Right lobe of liver (tissue), 6 donors: ENCODE measurements around the gene ZNF574. TPM values are rescaled to one million over a fixed set of nuclear protein-coding genes. Genes with fewer than 3 reads are reported as not detected.

Experiments
- ATAC-seq, 4 donors: fragments of 200-7000 bp; cut with Tn5 transposase; one replicate each; pipeline ENCODE4 v1.9.1; 2020; ENCODE audit warnings: mild to moderate bottlenecking in 4 of 4, moderate library complexity in 4 of 4
- DNase-seq, 3 donors: peaks; one replicate each; pipeline ENCODE4 v3.0.0-alpha.2; 2020
- H3K27ac ChIP-seq, 3 donors: fragments of 200-600 bp; one replicate each; pipeline ENCODE4 v1.8.0; 2022
- H3K27me3 ChIP-seq, 2 donors: fragments of 200-600 bp; one replicate each; pipeline ENCODE4 v1.8.0; 2022
- H3K36me3 ChIP-seq, 4 donors: fragments of 200-600 bp; sonication (generic) in 1 of 4; one replicate each; pipeline versions ENCODE4 v1.5.1 to v1.8.0; 2017 to 2022; ENCODE audit warnings: control low read depth in 1 of 4
- H3K4me1 ChIP-seq, 4 donors: fragments of 200-600 bp; sonication (generic) in 1 of 4; one replicate each; pipeline versions ENCODE4 v1.5.1 to v1.8.0; 2017 to 2022; ENCODE audit warnings: control low read depth in 1 of 4
- H3K4me3 ChIP-seq, 3 donors: fragments of 200-600 bp; one replicate each; pipeline ENCODE4 v1.8.0; 2022
- H3K9me3 ChIP-seq, 4 donors: fragments of 200-600 bp; sonication (generic) in 1 of 4; one replicate each; pipeline versions ENCODE4 v1.5.1 to v1.8.0; 2017 to 2022; ENCODE audit warnings: control low read depth in 1 of 4
- CTCF ChIP-seq, 4 donors: fragments of 200-600 bp in 3 of 4; fragments of 450-650 bp in 1 of 4; IDR thresholded peaks; one replicate each; pipeline versions ENCODE4 v1.5.1 to v1.8.0; 2016 to 2022; ENCODE audit warnings: antibody characterized with exemption in 4 of 4, mild to moderate bottlenecking in 2 of 4
- POLR2A ChIP-seq: fragments of 450-650 bp; IDR thresholded peaks from one replicate; pipeline ENCODE4 v1.6.1; 2017; ENCODE audit warnings: antibody characterized with exemption, mild to moderate bottlenecking
- WGBS: methylation state at CpG from one replicate; pipeline ENCODE4 v1.1.6; 2018; ENCODE audit warnings: low coverage, low lambda C conversion rate; ENCODE audit not compliant: insufficient coverage; ENCODE audit errors: missing lambda C conversion rate; 5-methylcytosine and 5-hydroxymethylcytosine counted together
- intact Hi-C, 2 donors: fragments of 100-400 bp; cut with DNase I; formaldehyde crosslinking; loops; one replicate each; pipeline versions ENCODE4 v1.11.2 to v1.14.1; 2022
- total RNA-seq, 6 experiments: library from RNA; depleted of rRNA in 2 of 6; stranded (reverse); fragments of >200 nt in 2 of 6; fragmentation: NEBNext Ultra II Directional in 3 of 6; extraction: Animal tissue kit (Norgen Biotek cat#: 25700) in 3 of 6; gene quantifications; one replicate each; pipeline versions ENCODE4 v1.1.0 to v1.2.4, GENCODE V29; 2016 to 2023
- donor health status: DM: no; HTN: yes; CAD: no.
- donor health status: DM: no; HTN: no; CAD: no.
- donor health status: DM: no; HTN: no; CAD: no.
- donor health status: DM: no; HTN: yes; CAD: no.
- donor health status: DM: no; HTN: yes; CAD: no.

Gene ZNF574
- total RNA-seq, 6 experiments from 2014 or later = 4.3 to 5.8 (median 4.7) TPM

GRCh38 chr19:42052241-42052863, 23.6 kb upstream of the ZNF574 start:
- Histone ChIP-seq H3K9me3 (no peaks in the 10 kb centered on the region), H3K27ac (no peak overlapping the region), H3K4me1 (no peaks in the 10 kb centered on the region), H3K27me3 (no peaks in the 10 kb centered on the region), H3K36me3 (no peaks in the 10 kb centered on the region), H3K4me3 (no peak overlapping the region)
- intact Hi-C loops = no loop called here
- 60% methylated on average over 4 of the region's 10 CpGs for WGBS
- no peak for ATAC-seq
- DNase-seq = no peak
- TF ChIP-seq POLR2A (no peak), CTCF (IDR thresholded peaks at IDR 0.05) (no peak)

GRCh38 chr19:42053037-42053935, 22.7 kb upstream of the ZNF574 start:
- Histone ChIP-seq H3K27ac (no peak overlapping the region), H3K27me3 (no peaks in the 10 kb centered on the region), H3K4me3 (no peak overlapping the region), H3K36me3 (no peaks in the 10 kb centered on the region), H3K4me1 (no peaks in the 10 kb centered on the region), H3K9me3 (no peaks in the 10 kb centered on the region)
- WGBS = 75% methylated on average over 8 of the region's 17 CpGs
- intact Hi-C loops = no loop called here
- ATAC-seq (no peak), DNase-seq (no peak)
- TF ChIP-seq POLR2A = no peak
- no peak for TF ChIP-seq CTCF (IDR thresholded peaks at IDR 0.05)

GRCh38 chr19:42054205-42054604, 21.8 kb upstream of the ZNF574 start:
- H3K27me3 ChIP-seq = no peaks in the 10 kb centered on the region
- no peak overlapping the region for H3K27ac ChIP-seq
- ATAC-seq = no peak
- H3K9me3 ChIP-seq = no peaks in the 10 kb centered on the region
- no peak for DNase-seq
- WGBS = 85% methylated on average over 8 of the region's 18 CpGs
- TF ChIP-seq CTCF (IDR thresholded peaks at IDR 0.05) (no peak), POLR2A (no peak)
- intact Hi-C loops = no loop called here
- H3K4me3 ChIP-seq = no peak overlapping the region
- no peaks in the 10 kb centered on the region for H3K4me1 ChIP-seq
- H3K36me3 ChIP-seq = no peaks in the 10 kb centered on the region

GRCh38 chr19:42057846-42058245, 18.1 kb upstream of the ZNF574 start:
- Histone ChIP-seq H3K36me3 (no peaks in the 10 kb centered on the region), H3K27ac (no peak overlapping the region), H3K4me3 (no peak overlapping the region), H3K27me3 (no peaks in the 10 kb centered on the region), H3K9me3 (no peaks in the 10 kb centered on the region), H3K4me1 (no peaks in the 10 kb centered on the region)
- TF ChIP-seq CTCF (IDR thresholded peaks at IDR 0.05) (no peak), POLR2A (no peak)
- DNase-seq (no peak), ATAC-seq (no peak)
- 56% methylated on average over 7 of the region's 7 CpGs for WGBS
- intact Hi-C loops = no loop called here
